ENCODE data around the gene FGF14. TPM values are rescaled to one million over a fixed set of nuclear protein-coding genes. Genes with fewer than 3 reads are reported as not detected.

FGF14 gene
- total RNA-seq, 2 donors from 2014 or later: under 0.01 to 0.28 TPM

DNA sequence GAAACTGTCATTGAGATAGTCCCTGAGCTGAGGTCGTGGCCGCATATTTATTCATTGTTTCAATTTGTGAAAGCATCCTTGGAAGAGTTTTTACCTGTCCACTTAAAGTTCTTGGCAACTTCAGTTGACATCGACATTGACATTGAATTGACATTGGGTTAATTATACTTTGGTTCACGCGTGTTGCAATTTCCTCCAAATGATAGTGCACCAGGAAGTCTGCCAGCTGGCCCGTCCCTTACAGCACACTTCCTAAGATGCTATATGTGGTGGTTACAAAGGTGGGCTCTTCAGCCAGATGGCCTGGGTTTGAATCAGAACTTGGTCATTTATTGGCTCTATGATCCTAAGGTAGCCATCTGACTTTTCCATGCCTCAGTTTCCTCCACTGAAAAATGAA, 176.0 kb downstream of the FGF14 start:
- no peaks in the 10 kb centered on the region for H3K27me3 ChIP-seq (replicated peaks; ENCODE audit: insufficient read depth)
- intact Hi-C loops (cut with DNase I): no loop called here
- 64% methylated on average over 6 of the region's 6 CpGs for WGBS

GRCh38 chr13:102220681-102221228, 181.1 kb downstream of the FGF14 start:
- Histone ChIP-seq H3K27me3 (replicated peaks; ENCODE audit: insufficient read depth) (no peaks in the 10 kb centered on the region), H3K36me3 (no peaks in the 10 kb centered on the region), H3K4me1 (replicated peaks) (no peaks in the 10 kb centered on the region), H3K27ac (no peak overlapping the region), H3K9me3 (no peaks in the 10 kb centered on the region), H3K4me3 (no peak overlapping the region)
- DNase-seq (ENCODE audit: low spot score): no peak
- no peak for TF ChIP-seq POLR2AphosphoS5 (IDR thresholded peaks at IDR 0.05)
- TF ChIP-seq POLR2A (IDR thresholded peaks at IDR 0.05): no peak
- TF ChIP-seq, protein P1, sequence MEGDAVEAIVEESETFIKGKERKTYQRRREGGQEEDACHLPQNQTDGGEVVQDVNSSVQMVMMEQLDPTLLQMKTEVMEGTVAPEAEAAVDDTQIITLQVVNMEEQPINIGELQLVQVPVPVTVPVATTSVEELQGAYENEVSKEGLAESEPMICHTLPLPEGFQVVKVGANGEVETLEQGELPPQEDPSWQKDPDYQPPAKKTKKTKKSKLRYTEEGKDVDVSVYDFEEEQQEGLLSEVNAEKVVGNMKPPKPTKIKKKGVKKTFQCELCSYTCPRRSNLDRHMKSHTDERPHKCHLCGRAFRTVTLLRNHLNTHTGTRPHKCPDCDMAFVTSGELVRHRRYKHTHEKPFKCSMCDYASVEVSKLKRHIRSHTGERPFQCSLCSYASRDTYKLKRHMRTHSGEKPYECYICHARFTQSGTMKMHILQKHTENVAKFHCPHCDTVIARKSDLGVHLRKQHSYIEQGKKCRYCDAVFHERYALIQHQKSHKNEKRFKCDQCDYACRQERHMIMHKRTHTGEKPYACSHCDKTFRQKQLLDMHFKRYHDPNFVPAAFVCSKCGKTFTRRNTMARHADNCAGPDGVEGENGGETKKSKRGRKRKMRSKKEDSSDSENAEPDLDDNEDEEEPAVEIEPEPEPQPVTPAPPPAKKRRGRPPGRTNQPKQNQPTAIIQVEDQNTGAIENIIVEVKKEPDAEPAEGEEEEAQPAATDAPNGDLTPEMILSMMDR (IDR thresholded peaks at IDR 0.05): no peak
- WGBS: 14% methylated on average over 5 of the region's 5 CpGs
- intact Hi-C loops (cut with DNase I): no loop called here

More for the DNA sequence above, 176.0 kb downstream of the FGF14 start:
- H3K9me3 ChIP-seq: no peaks in the 10 kb centered on the region
- TF ChIP-seq POLR2A (IDR thresholded peaks at IDR 0.05) (no peak), POLR2AphosphoS5 (IDR thresholded peaks at IDR 0.05) (no peak)
- TF ChIP-seq, protein P1 (IDR thresholded peaks at IDR 0.05): no peak
- no peak overlapping the region for H3K27ac ChIP-seq
- H3K36me3 ChIP-seq: no peaks in the 10 kb centered on the region
- no peak overlapping the region for H3K4me3 ChIP-seq
- no peak for DNase-seq (ENCODE audit: low spot score)
- no peaks in the 10 kb centered on the region for H3K4me1 ChIP-seq (replicated peaks)

GRCh38 chr13:102214956-102215355, 186.9 kb downstream of the FGF14 start:
- H3K36me3 ChIP-seq: no peaks in the 10 kb centered on the region
- intact Hi-C loops (cut with DNase I): no loop called here
- H3K4me3 ChIP-seq: no peak overlapping the region
- no peaks in the 10 kb centered on the region for H3K9me3 ChIP-seq
- no peaks in the 10 kb centered on the region for H3K27me3 ChIP-seq (replicated peaks; ENCODE audit: insufficient read depth)
- no peak overlapping the region for H3K27ac ChIP-seq
- no peak for TF ChIP-seq POLR2A (IDR thresholded peaks at IDR 0.05)
- TF ChIP-seq POLR2AphosphoS5 (IDR thresholded peaks at IDR 0.05): no peak
- TF ChIP-seq, protein P1 (IDR thresholded peaks at IDR 0.05): no peak
- no peak for DNase-seq (ENCODE audit: low spot score)
- H3K4me1 ChIP-seq (replicated peaks): no peaks in the 10 kb centered on the region

DNA sequence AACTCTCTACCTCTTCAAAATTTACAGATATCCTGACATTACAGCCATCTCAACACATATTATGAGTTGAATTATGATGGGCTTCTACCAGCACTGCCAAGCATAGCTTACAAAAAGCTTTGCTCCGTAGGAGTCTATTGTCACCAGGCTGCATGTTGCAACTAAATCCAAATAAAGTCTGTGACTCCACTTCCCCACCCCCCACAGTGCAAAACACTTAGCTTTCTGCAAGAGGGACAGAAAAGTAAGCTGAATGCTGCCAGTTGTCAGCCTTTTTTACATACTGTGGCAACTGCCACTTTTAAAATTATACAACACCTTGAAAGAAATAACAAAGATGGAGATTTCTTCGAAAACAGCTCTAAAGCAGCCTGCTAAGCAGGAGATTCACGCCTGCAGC, 189.1 kb downstream of the FGF14 start:
- Histone ChIP-seq H3K27ac (no peak overlapping the region), H3K4me1 (replicated peaks) (no peaks in the 10 kb centered on the region), H3K36me3 (no peaks in the 10 kb centered on the region), H3K27me3 (replicated peaks; ENCODE audit: insufficient read depth) (no peaks in the 10 kb centered on the region), H3K9me3 (no peaks in the 10 kb centered on the region), H3K4me3 (no peak overlapping the region)
- intact Hi-C loops (cut with DNase I): no loop called here
- WGBS: 53% methylated on average over 3 of the region's 3 CpGs
- DNase-seq (ENCODE audit: low spot score): no peak
- TF ChIP-seq POLR2A (IDR thresholded peaks at IDR 0.05) (no peak), POLR2AphosphoS5 (IDR thresholded peaks at IDR 0.05) (no peak)
- TF ChIP-seq, protein P1 (IDR thresholded peaks at IDR 0.05): no peak

- DNase-seq (ENCODE audit: low spot score): no peak
- H3K27me3 ChIP-seq (replicated peaks; ENCODE audit: insufficient read depth): no peaks in the 10 kb centered on the region
- H3K27ac ChIP-seq: no peak overlapping the region
- H3K4me3 ChIP-seq: no peak overlapping the region
- intact Hi-C loops (cut with DNase I): no loop called here
- TF ChIP-seq, protein P1 (IDR thresholded peaks at IDR 0.05): no peak
- TF ChIP-seq POLR2AphosphoS5 (IDR thresholded peaks at IDR 0.05) (no peak), POLR2A (IDR thresholded peaks at IDR 0.05) (no peak)
- H3K36me3 ChIP-seq: no peaks in the 10 kb centered on the region
- H3K9me3 ChIP-seq: no peaks in the 10 kb centered on the region
- no peaks in the 10 kb centered on the region for H3K4me1 ChIP-seq (replicated peaks)
Observed at GRCh38 chr13:102208347-102208746, 193.5 kb downstream of the FGF14 start.
